MG63 (cell line): ENCODE data around the gene PNPO. TPM values are rescaled to one million over a fixed set of nuclear protein-coding genes. Genes with fewer than 3 reads are reported as not detected.

Source experiments
- DNase-seq: peaks from one replicate; pipeline ENCODE4 v3.0.0-alpha.2; 2020
- H3K27me3 ChIP-seq: fragments of 250-450 bp; sonication (Bioruptor Pico); 2 replicates; pipeline ENCODE4 v1.5.1; 2020; ENCODE audit warnings: mild to moderate bottlenecking, moderate library complexity
- H3K36me3 ChIP-seq: fragments of 250-450 bp; sonication (Bioruptor Pico); 2 replicates; pipeline ENCODE4 v1.5.1; 2020; ENCODE audit warnings: mild to moderate bottlenecking, moderate library complexity
- H3K4me3 ChIP-seq: fragments of 250-450 bp; sonication (Bioruptor Pico); 2 replicates; pipeline ENCODE4 v1.5.1; 2020; ENCODE audit warnings: mild to moderate bottlenecking, moderate library complexity
- H3K9me3 ChIP-seq: fragments of 250-450 bp; sonication (Bioruptor Pico); 2 replicates; pipeline ENCODE4 v1.5.1; 2020; ENCODE audit warnings: mild to moderate bottlenecking, moderate library complexity
- total RNA-seq: library from RNA; depleted of rRNA; stranded (reverse); fragments of >200 nt; shearing (Covaris generic); gene quantifications from 2 replicates; pipeline ENCODE4 v1.2.3, GENCODE V29; 2014; ENCODE audit warnings: low replicate concordance; rRNA removed

Gene PNPO
- total RNA-seq, 1 experiment from 2014 or later = 41.4 TPM

- no peak for DNase-seq
- H3K9me3 ChIP-seq = no peaks in the 10 kb centered on the region
- no peaks in the 10 kb centered on the region for H3K36me3 ChIP-seq
- no peaks in the 10 kb centered on the region for H3K27me3 ChIP-seq
- no peak overlapping the region for H3K4me3 ChIP-seq
Measured at GRCh38 chr17:47997586-47997985, 56.2 kb downstream of the PNPO start.

- Histone ChIP-seq H3K9me3 (no peaks in the 10 kb centered on the region), H3K4me3 (no peak overlapping the region), H3K36me3 (no peaks in the 10 kb centered on the region), H3K27me3 (no peaks in the 10 kb centered on the region)
- no peak for DNase-seq
Measured at GRCh38 chr17:47998044-47998443, 56.7 kb downstream of the PNPO start.

Other genes with a start within 250 kb of the PNPO start
- gene TBKBP1, start 247.4 kb upstream of the PNPO start, total RNA-seq = 8.4 and 18.7 TPM in 2 replicates
- not detected in 2 replicates for gene TBX21, start 208.3 kb upstream of the PNPO start, total RNA-seq
- gene OSBPL7, start 119.8 kb upstream of the PNPO start, total RNA-seq = 3.6 and 11.4 TPM in 2 replicates
- 62.6 and 63.0 TPM in 2 replicates for gene MRPL10, start 110.0 kb upstream of the PNPO start, total RNA-seq
- not detected in 2 replicates for gene LRRC46, start 109.9 kb upstream of the PNPO start, total RNA-seq
- 41.8 and 45.0 TPM in 2 replicates for gene SCRN2, start 100.3 kb upstream of the PNPO start, total RNA-seq
- not detected in 2 replicates for gene SP6, start 90.4 kb upstream of the PNPO start, total RNA-seq
- gene SP2, start 45.3 kb upstream of the PNPO start, total RNA-seq = 0.81 and 2.3 TPM in 2 replicates
- not detected in 2 replicates for gene PRR15L, start 16.3 kb downstream of the PNPO start, total RNA-seq
- gene CDK5RAP3, start 29.5 kb downstream of the PNPO start, total RNA-seq = 53.3 and 59.4 TPM in 2 replicates
- 91.7 and 130 TPM in 2 replicates for gene COPZ2, start 96.2 kb downstream of the PNPO start, total RNA-seq
- 33.6 and 47.7 TPM in 2 replicates for gene NFE2L1, start 106.8 kb downstream of the PNPO start, total RNA-seq
- gene CBX1, start 159.9 kb downstream of the PNPO start, total RNA-seq = 50.7 and 59.1 TPM in 2 replicates
- 19.3 and 19.7 TPM in 2 replicates for gene SNX11, start 166.2 kb downstream of the PNPO start, total RNA-seq